Neural progenitor cell (in vitro differentiated cells): ENCODE data around the gene ABL1. TPM values are rescaled to one million over a fixed set of nuclear protein-coding genes. Genes with fewer than 3 reads are reported as not detected.

Experiments used
- DNase-seq: peaks from one replicate; pipeline ENCODE4 v3.0.0-alpha.2; 2016; ENCODE audit warnings: low spot score
- H2AFZ ChIP-seq: fragments of 200-600 bp; sonication (generic); replicated peaks from 2 replicates; pipeline ENCODE4 v1.6.1; 2016; ENCODE audit warnings: antibody characterized with exemption
- H3F3A ChIP-seq: fragments of 200-600 bp; sonication (generic); 2 replicates; pipeline ENCODE4 v1.6.1; 2016; ENCODE audit warnings: antibody characterized with exemption, low read depth
- H3K27ac ChIP-seq: fragments of 200-600 bp; sonication (generic); 2 replicates; pipeline ENCODE4 v1.5.1; 2016; ENCODE audit warnings: mild to moderate bottlenecking
- H3K27me3 ChIP-seq: fragments of 200-600 bp; sonication (generic); 2 replicates; pipeline ENCODE4 v1.6.1; 2016; ENCODE audit warnings: mild to moderate bottlenecking, moderate library complexity
- H3K36me3 ChIP-seq: fragments of 200-600 bp; sonication (generic); 2 replicates; pipeline ENCODE4 v1.5.1; 2016
- H3K4me1 ChIP-seq: fragments of 200-600 bp; sonication (generic); 2 replicates; pipeline ENCODE4 v1.6.1; 2016; ENCODE audit warnings: mixed run types
- H3K4me2 ChIP-seq: fragments of 200-600 bp; sonication (generic); 2 replicates; pipeline ENCODE4 v1.6.1; 2016
- H3K4me3 ChIP-seq: fragments of 200-600 bp; sonication (generic); 2 replicates; pipeline ENCODE4 v1.5.1; 2016
- H3K79me2 ChIP-seq: fragments of 200-600 bp; sonication (generic); 2 replicates; pipeline ENCODE4 v1.6.1; 2016; ENCODE audit warnings: low read depth
- H3K9ac ChIP-seq: fragments of 200-600 bp; sonication (generic); 2 replicates; pipeline ENCODE4 v1.6.1; 2016
- H3K9me3 ChIP-seq: fragments of 200-600 bp; sonication (generic); 2 replicates; pipeline ENCODE4 v1.5.1; 2016; ENCODE audit warnings: low read depth
- H4K20me1 ChIP-seq: fragments of 200-600 bp; sonication (generic); 2 replicates; pipeline ENCODE4 v1.6.1; 2016; ENCODE audit warnings: low read depth
- H3K27ac Mint-ChIP-seq: 3 replicates; pipeline ENCODE4 v1.8.0; 2021; ENCODE audit warnings: mixed read lengths
- H3K27me3 Mint-ChIP-seq: 2 replicates; pipeline ENCODE4 v1.8.0; 2022; ENCODE audit warnings: low read depth, mild to moderate bottlenecking, inconsistent platforms, moderate library complexity, mixed read lengths; ENCODE audit not compliant: insufficient read depth
- H3K36me3 Mint-ChIP-seq: 3 replicates; pipeline ENCODE4 v1.8.0; 2021; ENCODE audit warnings: mixed read lengths
- H3K4me1 Mint-ChIP-seq: 3 replicates; pipeline ENCODE4 v1.8.0; 2021; ENCODE audit warnings: mixed read lengths
- H3K4me3 Mint-ChIP-seq: 3 replicates; pipeline ENCODE4 v1.8.0; 2021; ENCODE audit warnings: mild to moderate bottlenecking, moderate library complexity, mixed read lengths
- H3K9me3 Mint-ChIP-seq: 3 replicates; pipeline ENCODE4 v1.8.0; 2020; ENCODE audit warnings: mixed read lengths
- EZH2 ChIP-seq: fragments of 200-600 bp; sonication (generic); IDR thresholded peaks from 2 replicates; pipeline ENCODE4 v1.6.1; 2017; ENCODE audit warnings: antibody characterized with exemption, mild to moderate bottlenecking, moderate library complexity
- EZH2phosphoT487 ChIP-seq: fragments of 200-600 bp; sonication (generic); IDR thresholded peaks from 2 replicates; pipeline ENCODE4 v1.6.1; 2017; ENCODE audit warnings: antibody characterized with exemption
- total RNA-seq: library from RNA; depleted of rRNA; stranded (reverse); fragments of >200 nt; gene quantifications from 2 replicates; pipeline ENCODE4 v1.2.3, GENCODE V29; 2015; ENCODE audit warnings: low replicate concordance
- TF ChIP-seq, protein P1 (sequence below): fragments of 200-600 bp; sonication (generic); IDR thresholded peaks from 2 replicates; pipeline ENCODE4 v1.5.1; 2017; ENCODE audit warnings: antibody characterized with exemption, mild to moderate bottlenecking

ABL1 gene
- total RNA-seq, 1 donor from 2014 or later = 38.4 TPM

DNA sequence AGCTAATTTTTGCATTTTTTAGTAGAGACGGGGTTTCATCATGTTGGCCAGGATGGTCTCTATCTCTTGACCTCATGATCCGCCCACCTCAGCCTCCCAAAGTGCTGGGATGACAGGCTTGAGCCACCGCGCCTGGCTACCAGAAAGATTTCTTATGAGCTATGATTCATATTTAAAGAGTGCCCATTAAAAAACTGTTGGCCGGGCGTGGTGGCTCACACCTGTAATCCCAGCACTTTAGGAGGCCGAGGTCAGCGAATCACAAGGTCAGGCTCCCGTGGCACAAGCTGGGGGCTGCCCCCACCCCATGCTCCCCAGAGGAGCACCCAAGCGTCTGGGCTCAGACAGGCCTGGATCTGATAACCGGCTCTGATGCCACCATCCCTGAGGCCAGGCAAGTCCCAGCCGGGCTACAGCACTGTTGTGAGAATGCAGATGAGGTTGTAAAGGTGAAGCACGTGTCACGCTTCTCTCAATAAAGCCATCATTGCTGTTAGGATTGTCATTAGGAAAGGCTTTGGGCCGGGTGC lies 47.7 kb downstream of the ABL1 start:
- no peak overlapping the region for H3K27ac ChIP-seq
- H3K27me3 ChIP-seq = no peaks in the 10 kb centered on the region
- no peak for DNase-seq
- Mint-ChIP-seq H3K36me3 (peaks cover 34% of the 10 kb centered on the region), H3K4me1 (no peaks in the 10 kb centered on the region), H3K27ac (no peak overlapping the region), H3K4me3 (no peak overlapping the region), H3K27me3 (peaks cover 2% of the 10 kb centered on the region), H3K9me3 (no peaks in the 10 kb centered on the region)
- H3K4me2 ChIP-seq = no peak overlapping the region
- no peaks in the 10 kb centered on the region for H3K4me1 ChIP-seq
- H3K9me3 ChIP-seq = no peaks in the 10 kb centered on the region
- H3F3A ChIP-seq = peaks cover 4% of the 10 kb centered on the region
- no peak overlapping the region for H3K4me3 ChIP-seq
- no peak overlapping the region for H3K9ac ChIP-seq
- H2AFZ ChIP-seq = no peak overlapping the region
- H3K36me3 ChIP-seq = peaks cover 6% of the 10 kb centered on the region
- TF ChIP-seq EZH2 = no peak
- no peak for TF ChIP-seq EZH2phosphoT487
- TF ChIP-seq, protein P1, sequence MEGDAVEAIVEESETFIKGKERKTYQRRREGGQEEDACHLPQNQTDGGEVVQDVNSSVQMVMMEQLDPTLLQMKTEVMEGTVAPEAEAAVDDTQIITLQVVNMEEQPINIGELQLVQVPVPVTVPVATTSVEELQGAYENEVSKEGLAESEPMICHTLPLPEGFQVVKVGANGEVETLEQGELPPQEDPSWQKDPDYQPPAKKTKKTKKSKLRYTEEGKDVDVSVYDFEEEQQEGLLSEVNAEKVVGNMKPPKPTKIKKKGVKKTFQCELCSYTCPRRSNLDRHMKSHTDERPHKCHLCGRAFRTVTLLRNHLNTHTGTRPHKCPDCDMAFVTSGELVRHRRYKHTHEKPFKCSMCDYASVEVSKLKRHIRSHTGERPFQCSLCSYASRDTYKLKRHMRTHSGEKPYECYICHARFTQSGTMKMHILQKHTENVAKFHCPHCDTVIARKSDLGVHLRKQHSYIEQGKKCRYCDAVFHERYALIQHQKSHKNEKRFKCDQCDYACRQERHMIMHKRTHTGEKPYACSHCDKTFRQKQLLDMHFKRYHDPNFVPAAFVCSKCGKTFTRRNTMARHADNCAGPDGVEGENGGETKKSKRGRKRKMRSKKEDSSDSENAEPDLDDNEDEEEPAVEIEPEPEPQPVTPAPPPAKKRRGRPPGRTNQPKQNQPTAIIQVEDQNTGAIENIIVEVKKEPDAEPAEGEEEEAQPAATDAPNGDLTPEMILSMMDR = no peak
- H4K20me1 ChIP-seq = peaks cover 42% of the 10 kb centered on the region
- no peaks in the 10 kb centered on the region for H3K79me2 ChIP-seq

DNA sequence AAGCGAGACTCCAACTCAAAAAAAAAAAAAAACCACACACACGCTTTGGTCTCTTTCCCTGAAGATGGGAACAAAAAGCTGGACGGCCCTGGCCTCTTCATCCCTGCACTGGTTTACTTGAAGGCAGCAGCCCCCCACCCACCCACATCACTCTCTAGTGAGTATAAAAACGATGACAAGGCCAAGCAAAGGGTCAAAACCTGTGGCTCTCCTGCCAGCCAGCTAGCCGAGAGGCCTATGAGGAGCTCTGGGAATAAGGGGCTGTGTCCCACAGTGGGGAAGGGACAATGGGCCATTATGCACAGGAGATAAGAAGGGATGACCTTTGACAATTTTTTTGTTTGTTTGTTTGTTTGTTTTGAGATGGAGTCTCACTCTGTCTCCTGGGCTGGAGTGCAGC lies 48.4 kb downstream of the ABL1 start:
- H2AFZ ChIP-seq = no peak overlapping the region
- H3F3A ChIP-seq = peaks cover 4% of the 10 kb centered on the region
- no peak overlapping the region for H3K9ac ChIP-seq
- Mint-ChIP-seq H3K9me3 (no peaks in the 10 kb centered on the region), H3K36me3 (peaks cover 37% of the 10 kb centered on the region), H3K4me1 (no peaks in the 10 kb centered on the region), H3K4me3 (no peak overlapping the region), H3K27me3 (peaks cover 2% of the 10 kb centered on the region), H3K27ac (no peak overlapping the region)
- DNase-seq = no peak
- H3K4me3 ChIP-seq = no peak overlapping the region
- TF ChIP-seq EZH2 (no peak), EZH2phosphoT487 (no peak)
- TF ChIP-seq, protein P1 = no peak
- no peak overlapping the region for H3K4me2 ChIP-seq
- no peaks in the 10 kb centered on the region for H3K9me3 ChIP-seq
- no peaks in the 10 kb centered on the region for H3K4me1 ChIP-seq
- no peaks in the 10 kb centered on the region for H3K27me3 ChIP-seq
- H4K20me1 ChIP-seq = peaks cover 42% of the 10 kb centered on the region
- peaks cover 6% of the 10 kb centered on the region for H3K36me3 ChIP-seq
- no peaks in the 10 kb centered on the region for H3K79me2 ChIP-seq
- H3K27ac ChIP-seq = no peak overlapping the region

DNA sequence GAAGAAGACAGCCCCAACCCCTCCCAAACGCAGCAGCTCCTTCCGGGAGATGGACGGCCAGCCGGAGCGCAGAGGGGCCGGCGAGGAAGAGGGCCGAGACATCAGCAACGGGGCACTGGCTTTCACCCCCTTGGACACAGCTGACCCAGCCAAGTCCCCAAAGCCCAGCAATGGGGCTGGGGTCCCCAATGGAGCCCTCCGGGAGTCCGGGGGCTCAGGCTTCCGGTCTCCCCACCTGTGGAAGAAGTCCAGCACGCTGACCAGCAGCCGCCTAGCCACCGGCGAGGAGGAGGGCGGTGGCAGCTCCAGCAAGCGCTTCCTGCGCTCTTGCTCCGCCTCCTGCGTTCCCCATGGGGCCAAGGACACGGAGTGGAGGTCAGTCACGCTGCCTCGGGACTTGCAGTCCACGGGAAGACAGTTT lies 49.1 kb downstream of the ABL1 start:
- Histone ChIP-seq H3K36me3 (peaks cover 4% of the 10 kb centered on the region), H3K9me3 (no peaks in the 10 kb centered on the region), H4K20me1 (peaks cover 42% of the 10 kb centered on the region), H3F3A (peaks cover 4% of the 10 kb centered on the region), H3K27me3 (no peaks in the 10 kb centered on the region), H2AFZ (no peak overlapping the region), H3K4me3 (no peak overlapping the region), H3K27ac (no peak overlapping the region), H3K79me2 (no peaks in the 10 kb centered on the region), H3K4me2 (no peak overlapping the region), H3K4me1 (no peaks in the 10 kb centered on the region), H3K9ac (no peak overlapping the region)
- DNase-seq = no peak
- Mint-ChIP-seq H3K27ac (no peak overlapping the region), H3K27me3 (peaks cover 2% of the 10 kb centered on the region), H3K9me3 (no peaks in the 10 kb centered on the region), H3K4me1 (no peaks in the 10 kb centered on the region), H3K4me3 (no peak overlapping the region), H3K36me3 (peaks cover 35% of the 10 kb centered on the region)
- TF ChIP-seq EZH2phosphoT487 (no peak), EZH2 (no peak)
- TF ChIP-seq, protein P1 = no peak
